ENCODE results near the gene ZNF618. TPM values are rescaled to one million over a fixed set of nuclear protein-coding genes. Genes with fewer than 3 reads are reported as not detected.

ZNF618 gene
- total and polyA plus RNA-seq, 2 experiments from 2014 or later: 20.0 to 26.0 TPM

- Histone ChIP-seq H3K36me3 (peaks cover 8% of the 10 kb centered on the region), H3K4me1 (ENCODE audit: low read depth) (no peaks in the 10 kb centered on the region), H3K4me3 (no peak overlapping the region), H3K9me3 (ENCODE audit: low read depth) (no peaks in the 10 kb centered on the region), H3K27me3 (no peaks in the 10 kb centered on the region), H3K27ac (no peak overlapping the region)
- no peak for DNase-seq (ENCODE audit: low read depth in 1 of 2, low spot score in 1 of 2)
- TF ChIP-seq CTCF (IDR thresholded peaks at IDR 0.05; ENCODE audit: low read depth, low read length): no peak
These were observed 135.2 kb downstream of the ZNF618 start for GRCh38 chr9:114011313-114011712.

GRCh38 chr9:114012126-114012525 lies 136.0 kb downstream of the ZNF618 start:
- Histone ChIP-seq H3K36me3 (peaks cover 11% of the 10 kb centered on the region), H3K27me3 (no peaks in the 10 kb centered on the region), H3K4me1 (ENCODE audit: low read depth) (no peaks in the 10 kb centered on the region), H3K27ac (no peak overlapping the region), H3K4me3 (no peak overlapping the region), H3K9me3 (ENCODE audit: low read depth) (no peaks in the 10 kb centered on the region)
- no peak for TF ChIP-seq CTCF (IDR thresholded peaks at IDR 0.05; ENCODE audit: low read depth, low read length)
- DNase-seq (ENCODE audit: low read depth in 1 of 2, low spot score in 1 of 2): no peak

- Histone ChIP-seq H3K27ac (no peak overlapping the region), H3K9me3 (ENCODE audit: low read depth) (no peaks in the 10 kb centered on the region), H3K4me3 (no peak overlapping the region), H3K4me1 (ENCODE audit: low read depth) (no peaks in the 10 kb centered on the region), H3K27me3 (no peaks in the 10 kb centered on the region), H3K36me3 (peaks cover 6% of the 10 kb centered on the region)
- DNase-seq (ENCODE audit: low read depth in 1 of 2, low spot score in 1 of 2): no peak
- TF ChIP-seq CTCF (IDR thresholded peaks at IDR 0.05; ENCODE audit: low read depth, low read length): no peak
These were observed 137.9 kb downstream of the ZNF618 start for GRCh38 chr9:114014044-114014443.

- H3K36me3 ChIP-seq: peaks cover 6% of the 10 kb centered on the region
- H3K9me3 ChIP-seq (ENCODE audit: low read depth): no peaks in the 10 kb centered on the region
- no peaks in the 10 kb centered on the region for H3K4me1 ChIP-seq (ENCODE audit: low read depth)
- no peak overlapping the region for H3K27ac ChIP-seq
- no peak for DNase-seq (ENCODE audit: low read depth in 1 of 2, low spot score in 1 of 2)
- no peak for TF ChIP-seq CTCF (IDR thresholded peaks at IDR 0.05; ENCODE audit: low read depth, low read length)
- H3K4me3 ChIP-seq: no peak overlapping the region
- no peaks in the 10 kb centered on the region for H3K27me3 ChIP-seq
These were observed 139.5 kb downstream of the ZNF618 start for GRCh38 chr9:114015607-114016006.

- H3K36me3 ChIP-seq: peaks cover 6% of the 10 kb centered on the region
These were observed 140.0 kb downstream of the ZNF618 start for GRCh38 chr9:114016101-114016500.

More at GRCh38 chr9:114016101-114016500, 140.0 kb downstream of the ZNF618 start:
- DNase-seq (ENCODE audit: low read depth in 1 of 2, low spot score in 1 of 2): no peak
- no peaks in the 10 kb centered on the region for H3K27me3 ChIP-seq
- no peak overlapping the region for H3K4me3 ChIP-seq
- no peak overlapping the region for H3K27ac ChIP-seq
- TF ChIP-seq CTCF (IDR thresholded peaks at IDR 0.05; ENCODE audit: low read depth, low read length): no peak
- no peaks in the 10 kb centered on the region for H3K9me3 ChIP-seq (ENCODE audit: low read depth)
- H3K4me1 ChIP-seq (ENCODE audit: low read depth): no peaks in the 10 kb centered on the region

Measured in cardiac muscle cell (in vitro differentiated cells and primary cell).